Measurements from ENCODE around the gene SPRYD7.
"Not testable (repeated sequence)": the region's sequence is repeated elsewhere in the genome, so short reads cannot be mapped to it uniquely, and the experiment has no call there.

Gene SPRYD7

GRCh38 chr13:49936075-49936967 lies at the start of gene SPRYD7:
Gene SPRYD7 (minus strand): TSS chr13:49936340. CDS start chr13:49936235, 105 bp downstream.
- peak; percentile 98 for DNase-seq
- ATAC-seq = peak; percentile 99

- DNase-seq (no peak), ATAC-seq (no peak)
Measured at GRCh38 chr13:49985129-49985528, 49.0 kb upstream of the SPRYD7 start.

- ATAC-seq (no peak), DNase-seq (no peak)
Measured at GRCh38 chr13:49980266-49980665, 44.1 kb upstream of the SPRYD7 start.

GRCh38 chr13:49977992-49978391 lies 41.9 kb upstream of the SPRYD7 start:
- no peak for ATAC-seq

GRCh38 chr13:49976314-49977258 lies 40.4 kb upstream of the SPRYD7 start:
- ATAC-seq (peak; percentile 73), DNase-seq (peak; percentile 78)

More at GRCh38 chr13:49977992-49978391, 41.9 kb upstream of the SPRYD7 start:
- no peak for DNase-seq

GRCh38 chr13:49975826-49976225 lies 39.7 kb upstream of the SPRYD7 start:
- ATAC-seq = no peak
- no peak for DNase-seq

GRCh38 chr13:49972709-49973108 lies 36.6 kb upstream of the SPRYD7 start:
- no peak for DNase-seq
- ATAC-seq = no peak

- ATAC-seq (no peak), DNase-seq (no peak)
Measured at GRCh38 chr13:49967456-49967855, 31.3 kb upstream of the SPRYD7 start.

GRCh38 chr13:49958321-49958720 lies 22.2 kb upstream of the SPRYD7 start:
- no peak for DNase-seq
- ATAC-seq = no peak

GRCh38 chr13:49956131-49956530 lies 20.0 kb upstream of the SPRYD7 start:
- ATAC-seq = no peak

GRCh38 chr13:49954674-49955455 lies 18.7 kb upstream of the SPRYD7 start:
- DNase-seq (no peak), ATAC-seq (no peak)

More at GRCh38 chr13:49956131-49956530, 20.0 kb upstream of the SPRYD7 start:
- DNase-seq = no peak

GRCh38 chr13:49953560-49953959 lies 17.4 kb upstream of the SPRYD7 start:
- DNase-seq (no peak), ATAC-seq (no peak)

- no peak for DNase-seq
- ATAC-seq = no peak
Measured at GRCh38 chr13:49951754-49952535, 15.8 kb upstream of the SPRYD7 start.

GRCh38 chr13:49948777-49949270 lies 12.7 kb upstream of the SPRYD7 start:
- DNase-seq, ATAC-seq: not testable (repeated sequence)

GRCh38 chr13:49939321-49939720 lies 3.2 kb upstream of the SPRYD7 start:
- DNase-seq (no peak), ATAC-seq (no peak)

- ATAC-seq (no peak), DNase-seq (no peak)
Measured at GRCh38 chr13:49938921-49939320, 2.8 kb upstream of the SPRYD7 start.

GRCh38 chr13:49938314-49938713 lies 2.2 kb upstream of the SPRYD7 start:
- ATAC-seq = no peak
- DNase-seq = no peak

- ATAC-seq = no peak
- DNase-seq = no peak
Measured at GRCh38 chr13:49936968-49937273, 781 bp upstream of the SPRYD7 start.

- ATAC-seq = peak; percentile 30
- DNase-seq = peak; percentile 47
Measured at GRCh38 chr13:49935171-49936074, 717 bp downstream of the SPRYD7 start.

- DNase-seq (no peak), ATAC-seq (no peak)
Measured at GRCh38 chr13:49933511-49933910, 2.6 kb downstream of the SPRYD7 start.

Data from stimulated activated naive CD8-positive, alpha-beta T cell treated with anti-CD3 and anti-CD28 coated beads, Interleukin-15, Interleukin-2, amounts not matched to agents 100 U/mL and 50 U/mL, for 24 hours (primary cell).